Liver (tissue), 9 donors: ENCODE data around the gene ZBTB8B. TPM values are rescaled to one million over a fixed set of nuclear protein-coding genes. Genes with fewer than 3 reads are reported as not detected.
"Not testable (repeated sequence)": the region's sequence is repeated elsewhere in the genome, so short reads cannot be mapped to it uniquely, and the experiment has no call there.

ENCODE experiments used
- DNase-seq: peaks from one replicate; pipeline ENCODE4 v3.0.0-alpha.2; 2017; ENCODE audit warnings: low spot score
- H3K27ac ChIP-seq, 2 donors: one replicate each; pipeline ENCODE4 v1.7.0; 2013; ENCODE audit warnings: inconsistent platforms in 2 of 2, low read length in 2 of 2, control low read depth in 1 of 2, low read depth in 1 of 2, mild to moderate bottlenecking in 1 of 2
- H3K27me3 ChIP-seq, 4 donors: one replicate each; pipeline versions ENCODE4 v1.6.1 to v1.7.0; 2013; ENCODE audit warnings: low read length in 3 of 4, inconsistent platforms in 1 of 4, mild to moderate bottlenecking in 1 of 4, moderate library complexity in 1 of 4; ENCODE audit not compliant: control insufficient read depth in 4 of 4, insufficient read depth in 4 of 4
- H3K36me3 ChIP-seq, 4 donors: one replicate each; pipeline versions ENCODE4 v1.6.1 to v1.7.0; 2013; ENCODE audit warnings: low read length in 3 of 4, mild to moderate bottlenecking in 3 of 4, low read depth in 1 of 4, moderate library complexity in 1 of 4; ENCODE audit not compliant: control insufficient read depth in 4 of 4, insufficient read depth in 3 of 4
- H3K4me1 ChIP-seq, 4 donors: one replicate each; pipeline versions ENCODE4 v1.6.1 to v1.7.0; 2013; ENCODE audit warnings: low read length in 3 of 4, mild to moderate bottlenecking in 3 of 4, moderate library complexity in 1 of 4; ENCODE audit not compliant: control insufficient read depth in 4 of 4, insufficient read depth in 4 of 4
- H3K4me3 ChIP-seq, 3 donors: one replicate each; pipeline versions ENCODE4 v1.6.1 to v1.7.0; 2013; ENCODE audit warnings: low read length in 3 of 3, control low read depth in 1 of 3, low read depth in 1 of 3, mild to moderate bottlenecking in 1 of 3
- H3K9ac ChIP-seq, 2 donors: one replicate each; pipeline ENCODE4 v1.7.0; 2013; ENCODE audit warnings: low read length in 2 of 2, mild to moderate bottlenecking in 2 of 2, moderate library complexity in 2 of 2, control low read depth in 1 of 2, low read depth in 1 of 2
- H3K9me3 ChIP-seq, 4 donors: one replicate each; pipeline versions ENCODE4 v1.6.1 to v1.7.0; 2013; ENCODE audit warnings: low read length in 3 of 4; ENCODE audit not compliant: control insufficient read depth in 4 of 4
- ATF3 ChIP-seq: IDR thresholded peaks from 2 replicates; pipeline ENCODE4 v1.6.1; 2016; ENCODE audit warnings: antibody characterized with exemption
- CTCF ChIP-seq: fragments of 150-350 bp; IDR thresholded peaks from 2 replicates; pipeline ENCODE4 v1.5.1; 2017; ENCODE audit warnings: improper control_type of control experiment, low read depth, low read length; ENCODE audit not compliant: missing input control
- MAX ChIP-seq: IDR thresholded peaks from 2 replicates; pipeline ENCODE4 v1.6.1; 2016; ENCODE audit warnings: antibody characterized with exemption
- REST ChIP-seq: IDR thresholded peaks from 2 replicates; pipeline ENCODE4 v1.6.1; 2016; ENCODE audit warnings: antibody characterized with exemption, mild to moderate bottlenecking
- RXRA ChIP-seq, 2 donors: IDR thresholded peaks; 2 replicates each; pipeline ENCODE4 v1.6.1; 2017 to 2018; ENCODE audit warnings: antibody characterized with exemption in 2 of 2, mild to moderate bottlenecking in 1 of 2
- TAF1 ChIP-seq: conservative IDR thresholded peaks from 2 replicates; pipeline ENCODE4 v1.6.1; 2016; ENCODE audit warnings: antibody characterized with exemption, mild to moderate bottlenecking
- ZBTB33 ChIP-seq: IDR thresholded peaks from 2 replicates; pipeline ENCODE4 v1.6.1; 2016; ENCODE audit warnings: antibody characterized with exemption
- WGBS: extraction: QIAGEN DNeasy Blood & Tissue Kit; methylation state at CpG from one replicate; pipeline ENCODE4 v1.1.7; 2013; 5-methylcytosine and 5-hydroxymethylcytosine counted together
- polyA plus RNA-seq, 2 donors: library from polyadenylated mRNA; stranded (reverse) in 1 of 2; unstranded in 1 of 2; fragments of 200-250 nt in 1 of 2; fragments of >200 nt in 1 of 2; fragmentation: Nextera tagmentation in 1 of 2; extraction: Ambion mirVana in 1 of 2; gene quantifications; one replicate each; pipeline versions ENCODE4 v1.2.1 to v1.2.3, GENCODE V29; 2013 to 2015
- total RNA-seq, 2 donors: library from RNA; depleted of rRNA; stranded (reverse); fragments of >200 nt; gene quantifications; one replicate each; pipeline ENCODE4 v1.2.3, GENCODE V29; 2014
- donor health status: healthy.
- donor health status: healthy.
- donor health status: healthy.
- donor health status: healthy.
- donor health status: healthy.

ZBTB8B gene
- total and polyA plus RNA-seq, 4 donors, result 0.01 to 0.05 TPM; not detected in 2

- H3K4me1 ChIP-seq, result peaks cover 0 to 2% (median 0%) of the 10 kb centered on the region in 4 donors
- no peak for DNase-seq
- WGBS, result 75% methylated on average over 17 of the region's 17 CpGs
- no peak overlapping the region for H3K9ac ChIP-seq
- no peaks in the 10 kb centered on the region for H3K27me3 ChIP-seq
- no peak overlapping the region for H3K27ac ChIP-seq
- H3K36me3 ChIP-seq, result no peaks in the 10 kb centered on the region
- H3K4me3 ChIP-seq, result no peak overlapping the region
- no peak for TF ChIP-seq MAX
- no peaks in the 10 kb centered on the region for H3K9me3 ChIP-seq
Observed at GRCh38 chr1:32427264-32427963, 37.5 kb upstream of the ZBTB8B start.

- no peak for DNase-seq
- no peaks in the 10 kb centered on the region for H3K9me3 ChIP-seq
- H3K27me3 ChIP-seq, result no peaks in the 10 kb centered on the region
- 73% methylated on average over 4 of the region's 4 CpGs for WGBS
- H3K4me3 ChIP-seq, result no peak overlapping the region
- no peaks in the 10 kb centered on the region for H3K36me3 ChIP-seq
- H3K27ac ChIP-seq, result no peak overlapping the region
- no peak overlapping the region for H3K9ac ChIP-seq
- peaks cover 0 to 2% (median 0%) of the 10 kb centered on the region in 4 donors for H3K4me1 ChIP-seq
- no peak for TF ChIP-seq TAF1
Observed at GRCh38 chr1:32431736-32432400, 33.0 kb upstream of the ZBTB8B start.

- WGBS, result 32% methylated on average over 1 of the region's 1 CpG
- no peak for DNase-seq
- Histone ChIP-seq H3K4me3 (no peak overlapping the region), H3K4me1 (no peaks in the 10 kb centered on the region), H3K27ac (no peak overlapping the region), H3K27me3 (peaks cover 0 to 2% (median 0%) of the 10 kb centered on the region in 4 donors), H3K36me3 (no peaks in the 10 kb centered on the region), H3K9ac (no peak overlapping the region), H3K9me3 (peaks cover 0 to 6% (median 3%) of the 10 kb centered on the region in 4 donors)
- TF ChIP-seq ATF3 (no peak), REST (no peak), RXRA (IDR thresholded peaks at IDR 0.05) (no peak), ZBTB33 (no peak), CTCF (no peak), TAF1 (no peak)
Observed at GRCh38 chr1:32438136-32438535, 26.7 kb upstream of the ZBTB8B start.

GRCh38 chr1:32438777-32439176 lies 26.1 kb upstream of the ZBTB8B start:
- H3K4me1 ChIP-seq, H3K4me3 ChIP-seq, H3K9me3 ChIP-seq, DNase-seq, H3K9ac ChIP-seq, H3K27me3 ChIP-seq, H3K27ac ChIP-seq, H3K36me3 ChIP-seq: not testable (repeated sequence)
- 90% methylated on average over 4 of the region's 4 CpGs for WGBS

- not testable (repeated sequence) for H3K4me3 ChIP-seq, H3K36me3 ChIP-seq, H3K27ac ChIP-seq, H3K27me3 ChIP-seq, H3K4me1 ChIP-seq, DNase-seq, H3K9me3 ChIP-seq, H3K9ac ChIP-seq
- 93% methylated on average over 10 of the region's 10 CpGs for WGBS
Observed at GRCh38 chr1:32441467-32441866, 23.4 kb upstream of the ZBTB8B start.
